ENCODE results near the gene D2HGDH. TPM values are rescaled to one million over a fixed set of nuclear protein-coding genes. Genes with fewer than 3 reads are reported as not detected.
"Not testable (repeated sequence)": the region's sequence is repeated elsewhere in the genome, so short reads cannot be mapped to it uniquely, and the experiment has no call there.

D2HGDH gene
- total RNA-seq, 4 donors from 2014 or later = 24.7 to 58.8 (median 43.9) TPM

- Histone ChIP-seq H3K4me3 (no peak overlapping the region), H3K4me1 (no peaks in the 10 kb centered on the region), H3K9me3 (no peaks in the 10 kb centered on the region), H3K36me3 (no peaks in the 10 kb centered on the region), H3K27me3 (peaks cover 0 to under 1% of the 10 kb centered on the region in 2 donors), H3K27ac (no peak overlapping the region)
- TF ChIP-seq EP300 (IDR thresholded peaks at IDR 0.05) (no peak), CTCF (IDR thresholded peaks at IDR 0.05) (no peak)
- WGBS, 2 donors = 72 to 77% methylated on average over 18 to 19 of the region's 19 CpGs
- peak in 1 of 2 donors; percentile 4 for DNase-seq (ENCODE audit: low spot score in 2 of 2)
Observed at GRCh38 chr2:241797441-241798080, 63.1 kb downstream of the D2HGDH start.

GRCh38 chr2:241798081-241798630 lies 63.7 kb downstream of the D2HGDH start:
- no peaks in the 10 kb centered on the region for H3K36me3 ChIP-seq
- WGBS, 2 donors = 83 to 84% methylated on average over 11 to 14 of the region's 14 CpGs
- H3K27ac ChIP-seq = no peak overlapping the region
- DNase-seq (ENCODE audit: low spot score in 2 of 2) = peak in 1 of 2 donors; percentile 3
- H3K27me3 ChIP-seq = peaks cover 0 to 7% of the 10 kb centered on the region in 2 donors
- no peaks in the 10 kb centered on the region for H3K9me3 ChIP-seq
- H3K4me3 ChIP-seq = no peak overlapping the region
- TF ChIP-seq EP300 (IDR thresholded peaks at IDR 0.05) = no peak
- TF ChIP-seq CTCF (IDR thresholded peaks at IDR 0.05) = no peak
- no peak for TF ChIP-seq POLR2A (IDR thresholded peaks at IDR 0.05)
- H3K4me1 ChIP-seq = peaks cover 0 to 5% (median 2%) of the 10 kb centered on the region in 4 donors

- peak in 1 of 2 donors; percentile 1 for DNase-seq (ENCODE audit: low spot score in 2 of 2)
- Histone ChIP-seq H3K4me1 (peaks cover 0 to 13% (median 4%) of the 10 kb centered on the region in 4 donors), H3K27me3 (peaks cover 0 to 10% of the 10 kb centered on the region in 2 donors), H3K27ac (no peak overlapping the region), H3K4me3 (no peak overlapping the region), H3K36me3 (no peaks in the 10 kb centered on the region), H3K9me3 (no peaks in the 10 kb centered on the region)
- TF ChIP-seq CTCF (IDR thresholded peaks at IDR 0.05) (no peak), POLR2A (IDR thresholded peaks at IDR 0.05) (no peak), EP300 (IDR thresholded peaks at IDR 0.05) (no peak)
- 81 to 86% methylated on average over 14 to 21 of the region's 21 CpGs for WGBS, 2 donors
Observed at GRCh38 chr2:241798631-241799521, 64.4 kb downstream of the D2HGDH start.

GRCh38 chr2:241799522-241800197 lies 65.2 kb downstream of the D2HGDH start:
- TF ChIP-seq EP300 (IDR thresholded peaks at IDR 0.05) = no peak
- TF ChIP-seq POLR2A (IDR thresholded peaks at IDR 0.05) = no peak
- no peak for TF ChIP-seq CTCF (IDR thresholded peaks at IDR 0.05)
- Histone ChIP-seq H3K4me3 (no peak overlapping the region), H3K27ac (no peak overlapping the region), H3K27me3 (peaks cover 0 to 18% of the 10 kb centered on the region in 2 donors), H3K9me3 (no peaks in the 10 kb centered on the region), H3K36me3 (no peaks in the 10 kb centered on the region), H3K4me1 (peaks cover 0 to 20% (median 11%) of the 10 kb centered on the region in 4 donors)
- 81 to 84% methylated on average over 9 to 10 of the region's 10 CpGs for WGBS, 2 donors
- DNase-seq (ENCODE audit: low spot score in 2 of 2) = peak in 1 of 2 donors; percentile 5

- Histone ChIP-seq H3K27me3 (peaks cover 0 to 19% of the 10 kb centered on the region in 2 donors), H3K4me1 (peaks cover 0 to 24% (median 14%) of the 10 kb centered on the region in 4 donors)
- H3K9me3 ChIP-seq = not testable (repeated sequence)
Observed at GRCh38 chr2:241800198-241800903, 65.9 kb downstream of the D2HGDH start.

More at GRCh38 chr2:241800198-241800903, 65.9 kb downstream of the D2HGDH start:
- H3K4me3 ChIP-seq; H3K27ac ChIP-seq; DNase-seq (ENCODE audit: low spot score in 2 of 2); H3K36me3 ChIP-seq: not testable (repeated sequence)
- 74 to 77% methylated on average over 35 of the region's 35 CpGs for WGBS, 2 donors
